ENCODE results near the gene CHFR.
"Not testable (repeated sequence)": the region's sequence is repeated elsewhere in the genome, so short reads cannot be mapped to it uniquely, and the experiment has no call there.

The CHFR gene

GRCh38 chr12:132804426-132804861 lies 83.0 kb downstream of the CHFR start:
- Histone ChIP-seq H3K4me1 (no peaks in the 10 kb centered on the region), H3K9me3 (replicated peaks in 1 of 11) (no peaks in the 10 kb centered on the region), H3K27ac (no peak overlapping the region), H3K27me3 (no peaks in the 10 kb centered on the region), H3K9ac (no peak overlapping the region), H3K4me2 (no peak overlapping the region), H3K4me3 (no peak overlapping the region), H4K20me1 (peaks cover 37 to 94% (median 56%) of the 10 kb centered on the region in 11 experiments; a peak in 20 of 22 replicates), H3K36me3 (peaks cover 86 to 94% (median 89%) of the 10 kb centered on the region in 11 experiments)
- no peak for TF ChIP-seq Cebpa-rat (IDR thresholded peaks at IDR 0.05)

- H3K9me3 ChIP-seq (replicated peaks in 1 of 11), result no peaks in the 10 kb centered on the region
- H3K4me1 ChIP-seq, result no peaks in the 10 kb centered on the region
- TF ChIP-seq Cebpa-rat (IDR thresholded peaks at IDR 0.05), result no peak
- H3K4me2 ChIP-seq, result no peak overlapping the region
- no peak overlapping the region for H3K9ac ChIP-seq
- no peaks in the 10 kb centered on the region for H3K27me3 ChIP-seq
- no peak overlapping the region for H3K27ac ChIP-seq
- H4K20me1 ChIP-seq, result peaks cover 37 to 98% (median 56%) of the 10 kb centered on the region in 11 experiments; a peak in 20 of 22 replicates
- H3K36me3 ChIP-seq, result peaks cover 92 to 98% (median 95%) of the 10 kb centered on the region in 11 experiments
- H3K4me3 ChIP-seq, result no peak overlapping the region
Observed at GRCh38 chr12:132803888-132804287, 83.5 kb downstream of the CHFR start.

- Histone ChIP-seq H3K4me3 (no peak overlapping the region), H3K36me3 (peaks cover 91 to 97% (median 94%) of the 10 kb centered on the region in 11 experiments), H3K4me1 (no peaks in the 10 kb centered on the region), H3K9me3 (replicated peaks in 1 of 11) (no peaks in the 10 kb centered on the region), H3K4me2 (no peak overlapping the region), H4K20me1 (peaks cover 34 to 92% (median 51%) of the 10 kb centered on the region in 11 experiments; a peak in 20 of 22 replicates), H3K9ac (no peak overlapping the region), H3K27me3 (no peaks in the 10 kb centered on the region), H3K27ac (no peak overlapping the region)
- no peak for TF ChIP-seq Cebpa-rat (IDR thresholded peaks at IDR 0.05)
Observed at GRCh38 chr12:132803125-132803524, 84.3 kb downstream of the CHFR start.

GRCh38 chr12:132801741-132802140 lies 85.7 kb downstream of the CHFR start:
- Histone ChIP-seq H3K9ac (no peak overlapping the region), H3K4me3 (no peak overlapping the region), H3K4me2 (no peak overlapping the region), H3K9me3 (replicated peaks in 1 of 11) (no peaks in the 10 kb centered on the region), H3K4me1 (no peaks in the 10 kb centered on the region), H3K36me3 (peaks cover 94 to 98% (median 96%) of the 10 kb centered on the region in 11 experiments), H3K27me3 (no peaks in the 10 kb centered on the region), H4K20me1 (peaks cover 27 to 88% (median 42%) of the 10 kb centered on the region in 11 experiments; a peak in 20 of 22 replicates), H3K27ac (no peak overlapping the region)
- no peak for TF ChIP-seq Cebpa-rat (IDR thresholded peaks at IDR 0.05)

- H3K9ac ChIP-seq, result no peak overlapping the region
- H3K4me3 ChIP-seq, result no peak overlapping the region
- no peak for TF ChIP-seq Cebpa-rat (IDR thresholded peaks at IDR 0.05)
- peaks cover 7 to 86% (median 30%) of the 10 kb centered on the region in 11 experiments; a peak in 19 of 22 replicates for H4K20me1 ChIP-seq
- no peaks in the 10 kb centered on the region for H3K27me3 ChIP-seq
- no peaks in the 10 kb centered on the region for H3K4me1 ChIP-seq
- H3K27ac ChIP-seq, result no peak overlapping the region
- no peak overlapping the region for H3K4me2 ChIP-seq
- H3K36me3 ChIP-seq, result peaks cover 97 to 100% (median 98%) of the 10 kb centered on the region in 11 experiments
- H3K9me3 ChIP-seq (replicated peaks in 1 of 11), result no peaks in the 10 kb centered on the region
Observed at GRCh38 chr12:132798836-132799235, 88.6 kb downstream of the CHFR start.

- no peaks in the 10 kb centered on the region for H3K4me1 ChIP-seq
- H3K4me3 ChIP-seq, result no peak overlapping the region
- peaks cover 93 to 95% (median 94%) of the 10 kb centered on the region in 11 experiments for H3K36me3 ChIP-seq
- H4K20me1 ChIP-seq, result peaks cover 4 to 83% (median 25%) of the 10 kb centered on the region in 11 experiments; a peak in 19 of 22 replicates
- no peaks in the 10 kb centered on the region for H3K27me3 ChIP-seq
- H3K9me3 ChIP-seq (replicated peaks in 1 of 11), result no peaks in the 10 kb centered on the region
- no peak overlapping the region for H3K4me2 ChIP-seq
- no peak for TF ChIP-seq Cebpa-rat (IDR thresholded peaks at IDR 0.05)
- no peak overlapping the region for H3K27ac ChIP-seq
- no peak overlapping the region for H3K9ac ChIP-seq
Observed at GRCh38 chr12:132797820-132798570, 89.4 kb downstream of the CHFR start.

- H4K20me1 ChIP-seq, result peaks cover 22 to 84% (median 41%) of the 10 kb centered on the region in 11 experiments; a peak in 21 of 22 replicates
- no peaks in the 10 kb centered on the region for H3K4me1 ChIP-seq
- no peak for TF ChIP-seq Cebpa-rat (IDR thresholded peaks at IDR 0.05)
- peaks cover 87 to 95% (median 93%) of the 10 kb centered on the region in 11 experiments for H3K36me3 ChIP-seq
- H3K4me2 ChIP-seq, result no peak overlapping the region
- no peaks in the 10 kb centered on the region for H3K27me3 ChIP-seq
- H3K9me3 ChIP-seq (replicated peaks in 1 of 11), result no peaks in the 10 kb centered on the region
- no peak overlapping the region for H3K4me3 ChIP-seq
- H3K27ac ChIP-seq, result no peak overlapping the region
- no peak overlapping the region for H3K9ac ChIP-seq
Observed at GRCh38 chr12:132795847-132796246, 91.6 kb downstream of the CHFR start.

GRCh38 chr12:132791940-132792339 lies 95.5 kb downstream of the CHFR start:
- Histone ChIP-seq H3K36me3 (peaks cover 79 to 89% (median 85%) of the 10 kb centered on the region in 11 experiments), H4K20me1 (peaks cover 22 to 83% (median 50%) of the 10 kb centered on the region in 11 experiments; a peak in 21 of 22 replicates)
- H3K9ac ChIP-seq; H3K27me3 ChIP-seq; H3K4me1 ChIP-seq; H3K9me3 ChIP-seq (replicated peaks in 1 of 11); H3K27ac ChIP-seq; H3K4me2 ChIP-seq; H3K4me3 ChIP-seq: not testable (repeated sequence)

GRCh38 chr12:132789099-132789471 lies 98.3 kb downstream of the CHFR start:
- Histone ChIP-seq H3K9ac (no peak overlapping the region), H3K27ac (no peak overlapping the region), H3K36me3 (peaks cover 75 to 87% (median 80%) of the 10 kb centered on the region in 11 experiments), H3K4me1 (no peaks in the 10 kb centered on the region), H3K4me3 (no peak overlapping the region), H4K20me1 (peaks cover 18 to 78% (median 50%) of the 10 kb centered on the region in 11 experiments; a peak in 21 of 22 replicates), H3K27me3 (no peaks in the 10 kb centered on the region), H3K4me2 (no peak overlapping the region), H3K9me3 (replicated peaks in 1 of 11) (no peaks in the 10 kb centered on the region)
- no peak for TF ChIP-seq Cebpa-rat (IDR thresholded peaks at IDR 0.05)
